ENCODE results near the gene MSLN. TPM values are rescaled to one million over a fixed set of nuclear protein-coding genes. Genes with fewer than 3 reads are reported as not detected.

Gene MSLN
- total and polyA plus RNA-seq, 7 donors = 0.03 to 0.17 (median 0.09) TPM; not detected in 3

DNA sequence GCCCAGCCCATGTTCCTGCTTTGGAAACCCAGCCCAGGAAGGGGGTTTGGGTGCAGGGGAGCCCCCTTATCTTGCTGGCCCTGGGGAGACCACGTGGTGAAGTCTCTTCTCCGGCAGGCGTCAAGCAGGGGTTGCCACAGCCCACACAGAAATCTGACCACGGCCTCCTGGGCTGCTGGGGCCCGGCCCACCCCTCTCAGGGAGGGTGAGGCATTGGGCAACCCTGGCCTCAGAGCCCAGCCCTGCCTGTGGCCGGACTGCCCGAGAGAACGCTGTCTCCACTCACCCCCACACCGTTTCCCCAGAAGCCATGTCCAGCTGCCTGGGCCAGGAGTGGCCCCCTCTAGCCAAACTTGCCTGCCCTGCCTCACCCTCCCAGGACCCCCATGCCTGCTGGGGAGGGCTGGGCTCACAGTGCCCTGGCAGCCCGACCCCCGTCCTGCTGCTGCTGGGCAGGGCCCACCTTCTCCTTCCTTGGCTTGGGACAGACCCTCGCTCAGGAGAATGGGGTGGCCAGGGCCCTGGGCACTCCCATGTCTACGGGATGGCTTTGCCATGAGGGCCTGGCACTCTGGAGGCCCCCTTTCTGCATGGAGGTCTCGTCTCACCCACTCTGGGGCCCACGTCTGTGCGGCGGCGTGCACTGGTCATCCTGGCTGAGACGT, 20.9 kb downstream of the MSLN start:
- intact Hi-C loops (cut with DNase I) = loop anchor here in 1 of 2 donors (10.0 kb wide), 1 partner anchor 207 kb away; no protein-coding TSS in a partner anchor
- Histone ChIP-seq H3K27me3 (ENCODE audit: insufficient read depth in 3 of 3, low read length in 2 of 3) (peaks cover 0 to 66% (median 10%) of the 10 kb centered on the region in 3 donors), H3K9me3 (no peaks in the 10 kb centered on the region), H3K4me1 (no peaks in the 10 kb centered on the region), H3K4me3 (no peak overlapping the region), H3K36me3 (ENCODE audit: insufficient read depth in 1 of 2, low read depth in 1 of 2) (no peaks in the 10 kb centered on the region), H3K27ac (no peak overlapping the region)
- 69 to 81% (median 78%) methylated on average over 18 to 19 of the region's 19 CpGs for WGBS, 3 donors
- no peak for ATAC-seq
- TF ChIP-seq, protein P1, sequence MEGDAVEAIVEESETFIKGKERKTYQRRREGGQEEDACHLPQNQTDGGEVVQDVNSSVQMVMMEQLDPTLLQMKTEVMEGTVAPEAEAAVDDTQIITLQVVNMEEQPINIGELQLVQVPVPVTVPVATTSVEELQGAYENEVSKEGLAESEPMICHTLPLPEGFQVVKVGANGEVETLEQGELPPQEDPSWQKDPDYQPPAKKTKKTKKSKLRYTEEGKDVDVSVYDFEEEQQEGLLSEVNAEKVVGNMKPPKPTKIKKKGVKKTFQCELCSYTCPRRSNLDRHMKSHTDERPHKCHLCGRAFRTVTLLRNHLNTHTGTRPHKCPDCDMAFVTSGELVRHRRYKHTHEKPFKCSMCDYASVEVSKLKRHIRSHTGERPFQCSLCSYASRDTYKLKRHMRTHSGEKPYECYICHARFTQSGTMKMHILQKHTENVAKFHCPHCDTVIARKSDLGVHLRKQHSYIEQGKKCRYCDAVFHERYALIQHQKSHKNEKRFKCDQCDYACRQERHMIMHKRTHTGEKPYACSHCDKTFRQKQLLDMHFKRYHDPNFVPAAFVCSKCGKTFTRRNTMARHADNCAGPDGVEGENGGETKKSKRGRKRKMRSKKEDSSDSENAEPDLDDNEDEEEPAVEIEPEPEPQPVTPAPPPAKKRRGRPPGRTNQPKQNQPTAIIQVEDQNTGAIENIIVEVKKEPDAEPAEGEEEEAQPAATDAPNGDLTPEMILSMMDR (IDR thresholded peaks at IDR 0.05) = no peak
- DNase-seq = no peak

DNA sequence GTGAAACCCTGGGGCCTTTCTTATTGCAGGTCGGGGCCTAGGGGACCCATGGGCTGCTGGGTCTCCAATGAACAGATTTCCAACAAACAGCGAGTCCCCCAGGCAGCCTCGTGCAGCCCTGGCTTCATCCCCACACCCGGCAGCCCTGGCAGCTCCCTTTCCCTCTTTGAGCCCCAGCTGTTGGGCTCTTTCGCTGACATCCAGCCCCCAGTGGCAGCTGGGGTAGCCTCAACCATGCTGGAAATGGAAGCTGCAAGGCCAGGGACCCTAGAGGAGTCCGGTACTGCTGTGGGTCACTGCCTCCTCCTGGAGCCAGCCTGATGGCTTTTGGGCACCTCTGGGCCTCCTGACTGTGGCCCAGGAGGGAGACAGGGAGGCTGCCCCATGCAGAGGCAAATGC, 21.7 kb downstream of the MSLN start:
- DNase-seq (no peak), ATAC-seq (no peak)
- Histone ChIP-seq H3K27me3 (ENCODE audit: insufficient read depth in 3 of 3, low read length in 2 of 3) (peaks cover 0 to 61% (median 10%) of the 10 kb centered on the region in 3 donors), H3K9me3 (no peaks in the 10 kb centered on the region), H3K36me3 (ENCODE audit: insufficient read depth in 1 of 2, low read depth in 1 of 2) (no peaks in the 10 kb centered on the region), H3K4me1 (peaks cover 3% of the 10 kb centered on the region), H3K27ac (no peak overlapping the region), H3K4me3 (no peak overlapping the region)
- TF ChIP-seq, protein P1 (IDR thresholded peaks at IDR 0.05) = no peak
- intact Hi-C loops (cut with DNase I) = loop anchor here in 1 of 2 donors (10.0 kb wide), 1 partner anchor 207 kb away; no protein-coding TSS in a partner anchor
- 17 to 31% (median 24%) methylated on average over 6 of the region's 6 CpGs for WGBS, 3 donors

DNA sequence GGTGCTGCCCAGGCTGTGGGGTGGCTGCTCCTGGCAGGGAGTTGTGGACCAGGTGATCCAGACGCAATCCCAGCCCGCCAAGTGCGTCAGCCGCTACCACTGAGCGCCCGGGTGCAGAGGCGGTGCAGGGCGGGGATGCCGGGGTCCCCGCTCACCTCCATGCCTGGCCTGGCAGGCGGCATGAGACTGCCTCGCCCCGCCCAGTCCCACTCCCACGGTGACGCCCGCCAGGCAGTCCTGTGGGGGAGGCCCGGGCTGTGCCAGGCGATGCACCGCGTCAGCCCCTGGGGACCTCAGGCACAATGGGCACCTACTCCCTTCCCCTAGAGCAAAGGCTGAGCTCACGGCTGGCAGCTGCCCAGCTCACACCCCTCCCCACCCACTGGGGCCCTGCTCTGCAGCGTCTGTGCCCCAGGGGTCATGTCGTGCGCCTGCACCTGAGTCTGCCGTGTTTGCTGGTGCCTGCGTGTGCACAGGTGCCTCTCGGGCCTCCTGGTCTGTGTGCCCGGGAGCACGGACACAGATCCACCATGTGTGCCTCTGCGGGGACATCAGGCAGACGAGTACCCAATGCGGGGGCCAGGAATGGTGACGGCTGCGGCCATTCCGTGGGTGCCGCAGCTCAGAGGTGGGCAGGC, 22.4 kb downstream of the MSLN start:
- Histone ChIP-seq H3K4me1 (peaks cover 7% of the 10 kb centered on the region), H3K9me3 (no peaks in the 10 kb centered on the region), H3K27me3 (ENCODE audit: insufficient read depth in 3 of 3, low read length in 2 of 3) (peaks cover 0 to 56% (median 9%) of the 10 kb centered on the region in 3 donors), H3K4me3 (no peak overlapping the region), H3K36me3 (ENCODE audit: insufficient read depth in 1 of 2, low read depth in 1 of 2) (no peaks in the 10 kb centered on the region), H3K27ac (no peak overlapping the region)
- WGBS, 3 donors = 61 to 67% (median 61%) methylated on average over 22 to 36 of the region's 36 CpGs
- intact Hi-C loops (cut with DNase I) = loop anchor here in 1 of 2 donors (10.0 kb wide), 1 partner anchor 208 kb away; no protein-coding TSS in a partner anchor
- ATAC-seq (no peak), DNase-seq (no peak)
- TF ChIP-seq, protein P1 (IDR thresholded peaks at IDR 0.05) = no peak

DNA sequence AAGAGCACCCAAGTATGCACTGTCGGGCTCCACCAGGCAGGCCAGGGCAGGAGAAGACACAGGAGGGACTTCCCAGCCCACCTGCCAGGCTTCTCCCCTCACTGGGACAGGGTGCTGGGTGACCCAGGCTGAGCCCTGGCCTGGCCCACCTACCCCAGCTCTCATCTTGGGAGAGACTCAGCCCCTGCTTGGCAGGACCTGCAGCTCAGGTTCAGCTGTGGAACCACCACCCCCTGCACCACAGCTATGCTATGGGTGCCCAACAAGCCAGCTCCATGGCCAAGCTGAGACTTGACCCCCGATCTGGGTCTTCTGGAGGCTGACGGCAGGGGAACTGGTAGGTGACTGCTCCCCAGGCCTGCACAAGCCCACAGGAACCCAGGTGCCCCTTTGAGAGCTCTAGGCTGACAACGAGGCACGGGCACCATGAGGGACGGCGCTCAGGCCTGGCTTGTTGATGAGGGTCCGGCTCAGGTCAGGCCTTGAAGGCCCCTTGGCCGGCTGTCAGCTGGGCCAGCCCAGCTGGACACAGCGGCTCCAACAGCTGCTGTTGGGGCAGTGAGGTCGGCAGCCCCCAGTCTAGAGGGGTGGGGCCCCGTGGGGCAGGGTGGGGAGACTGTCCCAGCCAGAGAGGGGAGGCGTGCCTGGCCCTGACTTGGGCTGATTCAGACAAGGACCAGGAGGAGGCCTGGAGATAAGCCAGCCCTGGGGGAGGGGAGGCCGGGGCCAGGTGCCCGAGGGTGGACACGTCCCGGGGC, 23.0 kb downstream of the MSLN start:
- Histone ChIP-seq H3K4me1 (peaks cover 7% of the 10 kb centered on the region), H3K27me3 (ENCODE audit: insufficient read depth in 3 of 3, low read length in 2 of 3) (peaks cover 0 to 49% (median 4%) of the 10 kb centered on the region in 3 donors), H3K27ac (no peak overlapping the region), H3K4me3 (no peak overlapping the region), H3K36me3 (ENCODE audit: insufficient read depth in 1 of 2, low read depth in 1 of 2) (no peaks in the 10 kb centered on the region), H3K9me3 (no peaks in the 10 kb centered on the region)
- ATAC-seq (no peak), DNase-seq (peak in 1 of 2 donors; percentile 43)
- intact Hi-C loops (cut with DNase I) = loop anchor here in 1 of 2 donors (2.0 to 10.0 kb wide), 2 partner anchors 73 to 209 kb away; no protein-coding TSS in a partner anchor
- TF ChIP-seq, protein P1 (IDR thresholded peaks at IDR 0.05) = no peak
- WGBS, 3 donors = 15 to 27% (median 21%) methylated on average over 16 to 17 of the region's 17 CpGs
